ENCODE results near the gene FAAP20.

DNA sequence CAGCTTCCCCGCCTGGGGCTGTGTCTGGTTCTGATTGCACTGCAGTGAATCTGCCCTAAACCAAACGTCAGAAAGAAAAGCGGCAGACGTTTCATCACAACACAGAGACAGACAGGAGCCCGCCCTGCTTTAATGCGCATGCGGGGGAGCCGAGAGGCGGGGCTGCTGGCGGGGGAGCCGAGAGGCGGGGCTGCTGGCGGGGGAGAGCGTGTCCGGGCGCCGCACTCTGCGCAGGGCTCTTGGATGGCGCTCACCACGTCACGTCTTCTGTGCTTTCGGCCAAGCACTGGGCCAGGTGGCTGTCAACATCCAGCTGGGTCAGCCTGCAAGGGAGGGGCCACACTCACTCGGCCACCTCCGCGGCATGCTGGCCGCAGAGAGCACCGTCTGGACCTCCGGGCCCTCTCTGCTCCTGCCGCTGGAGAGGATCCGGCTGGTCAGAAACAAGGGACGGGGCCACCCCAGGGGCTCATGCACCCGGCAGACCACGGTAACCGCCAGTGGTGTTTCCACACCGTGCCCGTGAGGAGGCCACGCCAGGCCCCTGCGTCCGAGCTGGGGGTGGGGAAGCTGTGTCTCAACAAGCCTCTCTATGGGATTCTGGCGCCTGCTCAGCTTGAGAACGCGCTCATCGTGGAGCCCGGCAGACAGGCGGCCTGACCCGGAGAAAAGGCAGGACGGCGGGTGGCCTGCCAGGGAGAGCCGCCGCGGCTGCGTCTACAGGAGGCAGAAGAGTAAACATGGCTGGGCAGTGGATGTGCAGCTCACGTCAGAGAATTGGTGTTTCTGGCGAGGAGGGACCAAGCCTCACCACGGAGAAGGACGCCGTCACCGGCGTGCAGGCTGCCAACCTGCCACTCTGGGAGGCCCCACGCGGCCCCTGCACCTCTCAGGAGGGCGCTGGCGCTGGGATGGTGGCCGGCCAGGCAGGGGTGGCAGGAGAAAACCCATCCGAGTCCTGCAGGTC is 4.8 kb downstream of the FAAP20 start:
- TF ChIP-seq CTCF (IDR thresholded peaks at IDR 0.05; ENCODE audit: low read length), result no peak
- TF ChIP-seq EZH2phosphoT487 (IDR thresholded peaks at IDR 0.05; ENCODE audit: low read length), result no peak
